ACHN (cell line): ENCODE measurements around the gene USP2.

Experiments
- DNase-seq: peaks from one replicate; pipeline ENCODE4 v3.0.0-alpha.2; 2015
- in situ Hi-C: cut with HindIII; loops from 2 replicates; pipeline ENCODE4 v1.10.0; 2017; ENCODE audit warnings: low sequenced_read_pairs, low pct_ligation_motif_present, low pct_unique_long_range_greater_than_20kb

Gene USP2

DNA sequence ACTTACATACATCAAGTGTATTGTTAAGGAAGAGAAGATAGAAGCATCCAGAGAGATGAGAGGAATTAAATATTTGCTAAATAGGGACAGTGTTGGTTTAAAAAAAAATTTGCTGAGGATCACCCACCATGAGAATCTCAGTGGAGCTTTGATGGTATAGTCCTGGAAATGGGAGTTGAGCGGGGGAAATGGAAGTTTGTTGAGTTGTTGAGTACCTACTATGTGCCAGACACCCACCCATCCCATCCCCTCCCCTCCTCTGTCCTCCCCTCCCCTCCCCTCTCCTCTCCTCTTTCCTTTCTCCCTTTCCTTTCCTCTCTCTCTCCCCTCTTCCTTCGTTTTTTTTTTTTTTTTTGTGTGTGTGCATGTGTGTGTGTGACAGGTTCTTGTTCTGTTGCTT lies 30.3 kb downstream of the USP2 start:
- in situ Hi-C loops, result no loop called here
- DNase-seq, result no peak

- DNase-seq, result no peak
- in situ Hi-C loops, result no loop called here
These were observed 31.2 kb downstream of the USP2 start for GRCh38 chr11:119350302-119350701.

GRCh38 chr11:119347940-119348605 lies 33.4 kb downstream of the USP2 start:
- DNase-seq, result no peak
- in situ Hi-C loops, result no loop called here

DNA sequence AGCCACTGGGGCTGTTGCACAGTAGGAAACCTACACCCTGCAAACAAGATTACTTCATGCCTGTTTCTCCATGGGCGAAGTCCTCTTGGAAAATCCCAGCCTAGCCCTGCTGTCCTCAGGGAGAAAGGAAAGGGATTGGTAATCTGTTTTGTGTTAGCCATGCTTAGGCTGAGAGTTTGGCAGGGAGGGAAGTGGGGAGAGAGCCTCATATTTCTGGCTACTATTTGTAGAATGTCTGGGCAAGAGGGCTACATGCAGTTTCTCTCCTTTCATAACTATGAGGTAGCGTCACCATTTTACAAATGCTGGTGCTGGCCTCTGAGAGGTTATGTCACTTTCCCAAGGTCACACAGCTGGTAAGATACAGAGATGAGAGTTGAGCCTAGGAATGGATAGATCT lies 34.2 kb downstream of the USP2 start:
- no peak for DNase-seq
- in situ Hi-C loops, result no loop called here

DNA sequence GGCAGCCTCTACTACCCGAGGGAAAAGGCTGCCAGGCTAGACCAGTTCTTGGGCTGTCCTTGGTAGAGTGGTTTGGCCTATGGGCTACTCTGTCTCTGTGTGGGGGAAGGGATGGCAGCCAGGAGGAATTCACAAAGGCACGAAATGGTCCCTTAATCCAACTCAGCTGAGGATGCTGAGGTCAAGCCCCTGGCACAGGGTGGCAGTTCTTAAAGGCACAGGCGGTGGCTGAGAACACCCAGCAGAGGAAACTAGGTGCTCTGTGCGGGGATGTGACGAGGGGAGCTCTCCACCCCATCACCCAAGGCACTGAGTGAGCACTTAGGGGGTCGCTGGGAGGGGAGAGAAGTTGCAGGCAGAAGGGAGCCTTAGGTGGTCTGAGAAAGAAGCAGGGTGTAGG lies 34.9 kb downstream of the USP2 start, which contains the start of gene MFRP:
MFRP (minus strand) TSS at position 101 of the 400 bp plus-strand sequence. CDS start 192 bp downstream, outside the sequence.
- no peak for DNase-seq
- in situ Hi-C loops, result no loop called here

- DNase-seq, result no peak
- in situ Hi-C loops, result no loop called here
These were observed 35.8 kb downstream of the USP2 start for GRCh38 chr11:119345685-119346084.

DNA sequence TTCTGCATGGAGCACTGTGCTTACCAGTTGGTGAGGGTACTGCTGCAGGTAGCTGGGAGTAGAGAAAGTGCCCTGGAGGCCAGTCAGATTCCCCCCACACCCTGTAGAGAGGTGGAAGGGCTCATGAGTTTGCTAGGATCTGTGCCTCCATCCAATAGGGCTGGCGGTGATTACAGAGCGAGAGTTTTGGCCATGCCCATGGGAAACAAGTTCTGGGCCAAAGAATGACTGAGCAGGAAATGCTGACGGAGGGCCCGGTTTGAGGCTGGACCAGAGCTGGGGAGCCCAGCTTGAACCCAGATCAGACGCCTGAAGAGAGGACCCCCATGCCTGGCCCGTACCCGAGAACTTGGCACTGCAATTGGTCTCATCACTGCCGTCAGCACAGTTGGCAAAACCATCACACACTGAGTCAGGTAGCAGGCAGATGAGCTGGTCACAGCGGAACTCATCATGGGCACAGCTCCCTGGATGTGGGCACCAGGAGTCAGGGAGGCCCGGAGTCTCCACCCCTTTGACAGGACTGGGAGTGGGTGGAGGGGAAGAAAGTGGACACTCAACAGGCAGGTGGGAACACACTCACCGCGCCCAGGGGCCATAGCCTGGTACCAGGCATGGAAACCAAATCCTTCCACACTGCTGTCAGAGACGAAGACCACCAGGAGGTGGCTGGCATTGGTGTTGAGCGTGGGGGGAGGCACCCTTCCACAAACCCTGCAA lies 37.0 kb downstream of the USP2 start:
- no peak for DNase-seq
- in situ Hi-C loops, result no loop called here

GRCh38 chr11:119343726-119344125 lies 37.8 kb downstream of the USP2 start:
- in situ Hi-C loops, result no loop called here
- DNase-seq, result no peak

DNA sequence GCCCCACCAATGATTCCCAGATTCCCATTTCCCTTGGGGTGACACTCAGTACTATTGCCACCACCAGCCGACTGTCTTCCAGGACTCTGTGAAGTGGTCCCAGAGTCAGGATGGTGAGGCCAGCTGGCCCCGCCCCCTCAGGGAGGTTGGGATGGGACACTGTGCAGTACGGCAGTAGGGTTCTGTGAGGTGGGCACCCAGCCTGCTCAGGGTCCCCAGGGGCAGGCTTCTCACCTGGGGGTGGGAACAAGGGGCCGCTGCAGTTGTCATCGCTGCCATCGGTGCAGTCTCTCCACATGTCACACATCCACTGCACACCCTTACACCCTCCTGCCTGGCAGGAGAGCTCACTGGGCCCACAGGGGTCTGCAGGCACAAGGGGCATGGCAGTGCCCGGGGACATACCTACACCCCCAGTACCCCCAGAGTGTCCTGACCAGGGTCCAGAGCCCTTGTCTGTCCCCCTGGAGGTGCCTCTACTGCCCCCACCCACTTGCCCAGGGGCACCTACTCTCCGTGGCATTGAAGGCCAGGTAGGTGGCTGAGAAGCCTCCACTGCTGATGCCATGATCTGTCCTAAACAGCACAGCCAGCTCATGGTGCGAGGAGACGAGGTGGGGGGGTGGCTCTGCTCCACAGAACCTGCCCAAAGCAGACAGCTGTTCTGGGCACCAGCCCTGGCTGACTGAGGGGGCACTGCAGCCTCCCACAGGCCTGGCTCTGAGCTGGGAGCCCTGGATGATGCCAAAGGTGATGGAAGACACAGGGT lies 38.9 kb downstream of the USP2 start:
- no peak for DNase-seq
- in situ Hi-C loops, result no loop called here

- in situ Hi-C loops, result no loop called here
- no peak for DNase-seq
These were observed 39.5 kb downstream of the USP2 start for GRCh38 chr11:119342023-119342300.

DNA sequence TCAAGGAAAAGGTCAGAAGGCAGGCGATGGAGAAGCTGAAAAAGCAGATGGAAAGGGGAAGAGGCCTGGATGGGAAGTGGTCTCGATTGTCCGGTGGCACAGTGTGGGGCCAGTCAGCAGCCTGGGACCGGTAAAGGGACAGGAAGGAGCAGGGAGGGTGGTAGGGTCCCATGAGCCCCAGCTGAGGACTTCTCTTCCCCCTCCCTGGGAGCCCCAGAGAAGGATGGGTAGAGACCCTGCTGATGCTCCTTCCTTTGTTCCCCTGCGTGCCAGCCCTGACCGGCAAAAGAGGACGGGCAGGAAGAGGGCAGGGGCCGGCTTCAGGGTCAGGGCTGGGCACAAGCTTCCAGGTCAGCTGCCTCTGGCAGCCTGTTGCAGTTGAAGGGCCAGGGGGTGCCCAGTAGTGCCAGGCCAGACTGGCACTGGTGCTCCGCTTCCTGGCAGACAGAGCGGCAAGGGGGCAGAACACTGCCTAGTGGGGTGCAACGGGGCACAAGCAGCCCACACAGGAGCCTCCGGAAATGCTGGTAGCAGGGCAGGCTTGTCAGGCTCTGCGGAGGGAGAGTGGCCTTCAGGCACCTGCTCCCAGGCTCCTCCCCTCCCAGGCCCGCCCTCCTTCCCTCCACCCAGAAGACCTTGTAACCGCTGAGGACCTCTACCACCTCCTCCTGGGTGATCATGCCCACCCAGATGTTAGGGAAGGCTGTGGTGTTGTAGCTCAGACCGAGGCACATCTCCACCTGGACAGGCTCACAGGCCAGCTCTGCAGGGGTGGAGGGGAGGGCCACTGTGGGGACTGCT lies 40.1 kb downstream of the USP2 start:
- no peak for DNase-seq
- in situ Hi-C loops, result no loop called here

DNA sequence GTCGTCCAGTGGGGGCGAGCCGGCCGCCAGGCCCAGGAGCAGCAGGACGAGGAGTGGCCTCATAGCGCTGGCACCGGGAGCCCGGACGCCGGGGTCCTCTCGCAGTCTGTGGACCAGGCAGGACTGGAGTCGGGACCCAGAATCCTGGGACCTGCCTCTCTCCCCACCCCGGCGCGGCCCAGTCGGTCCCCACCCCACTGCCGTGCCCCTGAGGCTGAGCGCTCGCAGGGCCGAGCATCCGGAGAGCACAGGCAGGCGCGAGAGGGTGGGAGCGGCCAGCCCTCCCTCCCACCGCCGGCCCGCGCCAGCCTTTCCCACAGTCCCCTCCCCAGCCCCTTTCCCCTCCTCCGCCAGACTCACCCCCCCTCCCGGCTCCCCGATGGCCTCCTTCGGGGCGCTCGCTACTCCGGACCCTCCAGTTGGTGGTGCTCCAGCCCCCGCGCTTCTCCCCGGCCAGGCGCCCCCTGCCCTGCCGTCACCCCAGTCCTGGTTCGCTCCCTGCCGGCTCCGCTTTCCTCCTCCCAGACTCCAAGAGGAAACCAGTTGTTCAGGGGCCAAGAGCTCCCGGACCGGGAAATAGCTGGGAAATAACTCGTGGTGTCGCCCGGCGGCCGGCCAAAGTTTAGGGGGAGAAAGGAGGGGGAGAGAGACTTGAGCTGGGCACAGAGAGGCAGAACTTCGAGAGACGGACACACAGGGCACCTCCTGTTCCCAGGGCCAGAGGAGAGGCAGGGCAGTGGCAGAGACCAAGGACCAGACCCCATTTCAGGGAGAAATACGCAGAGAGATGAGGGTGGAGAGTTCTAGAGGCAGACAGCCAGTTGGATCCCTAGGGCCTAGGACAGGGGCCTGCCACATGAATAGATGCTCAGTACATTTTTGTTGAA lies 40.9 kb downstream of the USP2 start, which contains the start of gene C1QTNF5:
C1QTNF5 (minus strand) TSS at position 549 of the 887 bp plus-strand sequence; CDS start at position 63, 486 bp downstream.
- peak; percentile 52 for DNase-seq
- in situ Hi-C loops, result no loop called here

DNA sequence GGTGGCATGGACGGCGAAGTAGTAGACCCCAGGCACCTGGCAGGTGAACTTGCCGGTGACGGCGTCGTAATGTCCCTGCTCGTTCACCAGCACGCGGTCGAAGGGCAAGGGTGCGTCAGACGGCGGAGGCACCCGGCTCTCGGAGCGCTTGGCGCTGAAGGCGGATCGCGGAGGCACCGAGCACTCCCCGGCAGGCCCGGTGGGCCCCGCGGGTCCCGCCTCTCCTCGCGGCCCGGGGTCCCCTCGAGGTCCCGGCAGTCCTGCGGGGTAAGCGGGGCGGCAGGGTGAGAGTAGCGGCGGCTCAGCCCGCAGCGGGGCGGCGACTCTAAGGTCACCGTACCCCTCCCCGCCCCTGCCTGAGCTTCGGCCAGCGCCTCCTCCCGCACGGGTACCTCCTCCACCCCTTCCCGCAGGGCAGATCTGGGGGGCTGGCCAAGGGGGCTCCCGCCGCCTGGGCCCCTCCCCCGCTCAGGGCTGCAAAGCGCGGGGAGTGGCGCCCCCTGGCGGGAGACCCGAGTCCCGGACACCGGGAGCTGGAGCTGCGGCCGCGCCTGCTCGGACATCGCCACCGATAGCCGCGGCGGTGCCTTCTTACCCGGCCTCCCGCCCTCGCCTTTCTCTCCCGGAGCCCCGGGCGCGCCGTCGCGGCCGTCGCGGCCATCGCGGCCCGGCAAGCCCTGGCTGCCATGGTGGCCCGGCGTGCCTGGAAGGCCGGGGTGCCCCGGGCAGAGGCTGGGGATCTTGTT lies 41.7 kb downstream of the USP2 start:
- in situ Hi-C loops, result no loop called here
- peak; percentile 68 for DNase-seq

DNA sequence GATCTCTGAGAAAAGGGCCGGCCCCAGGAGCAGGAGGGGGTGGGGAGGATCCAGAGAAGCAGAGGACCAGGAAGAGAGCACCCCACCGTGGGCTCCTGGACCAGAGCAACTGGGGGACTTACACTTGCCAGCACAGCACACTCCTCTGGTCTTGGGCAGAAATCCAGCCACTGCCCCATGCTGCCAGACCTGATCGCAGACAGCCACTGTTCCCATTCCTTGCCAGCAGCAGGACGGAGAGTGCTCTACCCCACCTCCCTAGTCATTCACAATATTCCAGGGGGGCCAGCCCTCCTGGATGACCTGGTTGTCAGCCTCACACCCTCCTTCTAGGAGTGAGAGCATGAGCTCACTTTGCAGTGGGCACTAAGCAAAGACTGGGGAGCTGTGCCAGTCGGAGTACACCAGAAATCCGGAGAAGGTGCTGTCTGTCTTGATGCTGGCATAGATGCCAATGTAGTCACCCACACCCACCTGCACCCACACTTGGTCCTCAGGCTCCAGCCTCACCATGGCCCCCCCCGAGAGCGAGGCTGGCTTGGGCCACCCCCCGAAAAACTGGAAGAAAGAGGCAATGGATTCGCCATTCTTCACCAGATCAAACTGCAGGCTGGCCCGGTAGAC lies 42.4 kb downstream of the USP2 start:
- in situ Hi-C loops, result no loop called here
- no peak for DNase-seq

DNA sequence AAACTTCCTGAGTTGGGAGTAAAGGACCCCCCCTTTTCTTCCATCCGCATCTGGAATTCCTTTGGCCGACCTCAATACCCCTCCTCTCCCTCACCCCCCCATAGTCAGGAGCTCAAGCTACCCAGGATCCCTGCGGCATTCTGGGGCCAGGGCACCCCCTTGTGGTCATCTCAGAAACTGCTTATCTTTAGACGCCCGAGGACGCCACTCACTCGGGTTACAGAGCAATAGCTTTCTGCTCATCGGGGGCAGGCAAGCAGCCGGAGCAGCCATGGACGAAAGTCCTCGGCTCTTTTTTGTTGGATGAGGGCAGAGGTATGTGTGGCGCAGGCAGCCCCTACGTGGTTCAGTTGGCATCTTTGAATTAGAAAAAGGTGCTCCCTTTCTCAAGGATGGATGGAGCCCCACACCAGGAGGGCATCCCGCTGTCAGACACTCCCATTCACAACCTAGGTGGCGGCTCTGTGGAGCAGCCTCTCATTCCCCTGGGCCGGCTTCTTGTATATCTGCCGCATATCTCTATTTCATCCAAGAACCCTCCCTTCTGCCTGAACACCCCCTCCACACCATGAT lies 43.1 kb downstream of the USP2 start:
- in situ Hi-C loops, result no loop called here
- DNase-seq, result peak; percentile 72

DNA sequence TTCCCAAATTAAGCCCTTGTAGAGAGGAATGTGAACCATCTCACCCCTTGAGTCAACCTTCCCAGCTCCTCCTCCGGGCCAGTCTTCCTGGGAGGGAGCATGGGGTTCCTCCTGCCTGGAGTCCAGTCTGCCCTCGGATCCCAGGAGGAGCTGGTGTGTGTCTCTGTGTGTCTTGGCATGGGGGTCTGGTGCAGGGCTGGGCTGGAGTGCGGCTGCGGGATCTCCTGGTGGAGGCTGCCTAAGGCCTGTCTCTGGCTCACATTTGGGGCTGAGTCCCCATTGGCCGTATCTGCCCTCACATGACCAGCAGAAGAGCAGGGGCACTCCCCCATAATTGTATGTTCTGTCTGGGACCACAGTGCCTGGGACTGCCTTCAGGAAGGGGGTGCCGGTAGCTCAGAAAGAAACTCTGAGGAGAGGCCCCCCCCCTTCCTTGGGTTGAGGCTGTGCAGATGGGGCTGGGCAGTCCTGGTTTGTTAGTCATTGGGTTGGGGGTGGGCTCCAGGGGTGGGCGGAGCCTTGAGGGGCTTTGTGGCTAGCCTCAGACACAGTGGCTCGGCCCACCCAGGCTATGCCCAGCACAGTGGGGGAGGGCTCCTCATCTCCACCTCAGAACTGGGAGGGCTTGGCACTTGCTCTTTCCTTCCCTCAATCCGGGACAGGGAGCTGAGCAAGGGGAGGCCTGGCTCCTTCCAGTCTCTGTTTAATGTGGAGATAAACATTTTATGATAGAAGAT lies 43.7 kb downstream of the USP2 start:
- in situ Hi-C loops, result no loop called here
- peak; percentile 8 for DNase-seq
